ENCODE data around the gene COL28A1.

- TF ChIP-seq CERS6 (CRISPR knock-in tag; IDR thresholded peaks at IDR 0.05) (no peak), HNRNPLL (IDR thresholded peaks at IDR 0.05; ENCODE audit: low read depth, low read length, poor library complexity, severe bottlenecking) (no peak), HCFC1 (IDR thresholded peaks at IDR 0.05; ENCODE audit: low read depth, low read length) (no peak), MAZ (IDR thresholded peaks at IDR 0.05; ENCODE audit: borderline replicate concordance, low read depth, low read length) (no peak), MAZ (CRISPR knock-in tag; IDR thresholded peaks at IDR 0.05; ENCODE audit: low read depth) (no peak), SUZ12 (IDR thresholded peaks at IDR 0.05; ENCODE audit: low read depth, low read length) (no peak), ZNF605 (CRISPR knock-in tag; IDR thresholded peaks at IDR 0.05) (no peak), EZH2 (conservative IDR thresholded peaks at IDR 0.05; ENCODE audit: low read depth, low read length) (no peak), ZFX (CRISPR knock-in tag; IDR thresholded peaks at IDR 0.05; ENCODE audit: low read depth) (no peak), ZNF558 (CRISPR knock-in tag; IDR thresholded peaks at IDR 0.05; ENCODE audit: borderline replicate concordance) (no peak), ZNF232 (CRISPR knock-in tag; IDR thresholded peaks at IDR 0.05; ENCODE audit: borderline replicate concordance) (no peak)
- TF ChIP-seq, protein P1, sequence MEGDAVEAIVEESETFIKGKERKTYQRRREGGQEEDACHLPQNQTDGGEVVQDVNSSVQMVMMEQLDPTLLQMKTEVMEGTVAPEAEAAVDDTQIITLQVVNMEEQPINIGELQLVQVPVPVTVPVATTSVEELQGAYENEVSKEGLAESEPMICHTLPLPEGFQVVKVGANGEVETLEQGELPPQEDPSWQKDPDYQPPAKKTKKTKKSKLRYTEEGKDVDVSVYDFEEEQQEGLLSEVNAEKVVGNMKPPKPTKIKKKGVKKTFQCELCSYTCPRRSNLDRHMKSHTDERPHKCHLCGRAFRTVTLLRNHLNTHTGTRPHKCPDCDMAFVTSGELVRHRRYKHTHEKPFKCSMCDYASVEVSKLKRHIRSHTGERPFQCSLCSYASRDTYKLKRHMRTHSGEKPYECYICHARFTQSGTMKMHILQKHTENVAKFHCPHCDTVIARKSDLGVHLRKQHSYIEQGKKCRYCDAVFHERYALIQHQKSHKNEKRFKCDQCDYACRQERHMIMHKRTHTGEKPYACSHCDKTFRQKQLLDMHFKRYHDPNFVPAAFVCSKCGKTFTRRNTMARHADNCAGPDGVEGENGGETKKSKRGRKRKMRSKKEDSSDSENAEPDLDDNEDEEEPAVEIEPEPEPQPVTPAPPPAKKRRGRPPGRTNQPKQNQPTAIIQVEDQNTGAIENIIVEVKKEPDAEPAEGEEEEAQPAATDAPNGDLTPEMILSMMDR (CRISPR knock-in tag; IDR thresholded peaks at IDR 0.05), result no peak
Measured at GRCh38 chr7:7318601-7319000, 217.1 kb downstream of the COL28A1 start.

Data from HepG2 (cell line).